Upper lobe of left lung (tissue), 6 donors: ENCODE data around the gene LTBP1. TPM values are rescaled to one million over a fixed set of nuclear protein-coding genes. Genes with fewer than 3 reads are reported as not detected.

Experiments used
- ATAC-seq, 2 donors: fragments of 200-7000 bp; cut with Tn5 transposase; one replicate each; pipeline ENCODE4 v1.9.1; 2022; ENCODE audit warnings: mild to moderate bottlenecking in 2 of 2, moderate library complexity in 2 of 2; ENCODE audit not compliant: low FRiP score in 2 of 2
- DNase-seq, 2 donors: peaks; one replicate each; pipeline ENCODE4 v3.0.0-alpha.2; 2019 to 2020
- H3K27ac ChIP-seq, 4 donors: fragments of 200-600 bp; sonication (generic); one replicate each; pipeline ENCODE4 v1.5.1; 2016 to 2019
- H3K27me3 ChIP-seq, 4 donors: fragments of 200-600 bp; sonication (generic); one replicate each; pipeline ENCODE4 v1.5.1; 2017 to 2019
- H3K36me3 ChIP-seq, 4 donors: fragments of 200-600 bp; sonication (generic); one replicate each; pipeline ENCODE4 v1.5.1; 2016 to 2019
- H3K4me1 ChIP-seq, 4 donors: fragments of 200-600 bp; sonication (generic); one replicate each; pipeline ENCODE4 v1.5.1; 2018 to 2019
- H3K4me3 ChIP-seq, 4 donors: fragments of 200-600 bp; sonication (generic); one replicate each; pipeline ENCODE4 v1.5.1; 2017 to 2019; ENCODE audit warnings: mild to moderate bottlenecking in 2 of 4, moderate library complexity in 1 of 4
- H3K9me3 ChIP-seq, 4 donors: fragments of 200-600 bp; sonication (generic); one replicate each; pipeline ENCODE4 v1.5.1; 2018 to 2019
- CTCF ChIP-seq, 6 experiments: fragments of 450-650 bp in 4 of 6; fragments of 200-600 bp in 2 of 6; sonication (generic) in 2 of 6; IDR thresholded peaks; one replicate each; pipeline ENCODE4 v1.5.1; 2016 to 2019; ENCODE audit warnings: antibody characterized with exemption in 6 of 6
- EP300 ChIP-seq, 4 donors: sonication (generic); formaldehyde crosslinking; IDR thresholded peaks; one replicate each; pipeline ENCODE4 v1.5.1; 2017; ENCODE audit warnings: antibody characterized with exemption in 4 of 4, control low read depth in 2 of 4
- POLR2A ChIP-seq, 4 donors: fragments of 450-650 bp; IDR thresholded peaks; one replicate each; pipeline ENCODE4 v1.5.1; 2016 to 2017; ENCODE audit warnings: antibody characterized with exemption in 4 of 4, mild to moderate bottlenecking in 2 of 4
- POLR2AphosphoS5 ChIP-seq, 2 donors: sonication (generic); formaldehyde crosslinking; IDR thresholded peaks; one replicate each; pipeline ENCODE4 v1.5.1; 2017; ENCODE audit warnings: antibody characterized with exemption in 2 of 2
- WGBS, 2 donors: methylation state at CpG; one replicate each; pipeline ENCODE4 v1.1.5; 2017 to 2018; 5-methylcytosine and 5-hydroxymethylcytosine counted together
- total RNA-seq, 6 donors: library from RNA; depleted of rRNA in 4 of 6; stranded (reverse); fragments of >200 nt in 4 of 6; gene quantifications; one replicate each; pipeline versions ENCODE4 v1.1.0 to v1.2.1, GENCODE V29; 2016 to 2021
- donor health status: DM: no; HTN: no; CAD: no; lungs with moderate emphysema.
- donor health status: DM: no; HTN: yes; CAD: no; lungs with severe emphysema.

The LTBP1 gene
- total RNA-seq, 6 donors from 2014 or later, result 11.5 to 45.0 (median 27.1) TPM

- H3K27ac ChIP-seq, result no peak overlapping the region
- TF ChIP-seq CTCF (IDR thresholded peaks at IDR 0.05) (no peak), POLR2A (IDR thresholded peaks at IDR 0.05) (no peak), POLR2AphosphoS5 (IDR thresholded peaks at IDR 0.05) (no peak), EP300 (IDR thresholded peaks at IDR 0.05) (no peak)
- H3K9me3 ChIP-seq, result no peaks in the 10 kb centered on the region
- DNase-seq (no peak), ATAC-seq (no peak)
- no peaks in the 10 kb centered on the region for H3K36me3 ChIP-seq
- no peak overlapping the region for H3K4me3 ChIP-seq
- no peaks in the 10 kb centered on the region for H3K4me1 ChIP-seq
- no peaks in the 10 kb centered on the region for H3K27me3 ChIP-seq
- 49 to 59% methylated on average over 4 of the region's 4 CpGs for WGBS, 2 donors
These were observed 43.8 kb upstream of the LTBP1 start for GRCh38 chr2:32902986-32903385.

DNA sequence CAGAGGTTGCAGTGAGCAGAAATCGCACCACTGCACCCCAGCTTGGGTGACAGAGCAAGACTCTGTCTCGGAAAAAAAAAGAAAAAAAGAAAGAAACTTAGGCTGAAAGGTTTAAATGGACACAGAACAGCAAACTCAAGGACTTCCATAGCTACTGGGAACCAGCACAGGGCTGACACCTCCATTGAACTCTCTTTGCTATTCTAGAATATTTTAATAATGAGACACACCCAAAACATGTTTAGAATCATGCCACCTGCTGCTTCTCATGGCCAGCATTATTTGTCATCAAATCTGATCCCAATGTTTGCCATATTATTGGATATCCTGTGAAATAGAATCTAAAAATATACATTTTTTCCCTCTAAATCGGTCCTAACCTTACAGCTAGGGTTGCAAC lies 42.7 kb upstream of the LTBP1 start:
- Histone ChIP-seq H3K27me3 (no peaks in the 10 kb centered on the region), H3K4me3 (no peak overlapping the region), H3K4me1 (no peaks in the 10 kb centered on the region), H3K9me3 (no peaks in the 10 kb centered on the region), H3K27ac (no peak overlapping the region), H3K36me3 (no peaks in the 10 kb centered on the region)
- ATAC-seq (no peak), DNase-seq (no peak)
- WGBS, 2 donors, result 81 to 93% methylated on average over 3 of the region's 3 CpGs
- TF ChIP-seq CTCF (IDR thresholded peaks at IDR 0.05), result no peak
- TF ChIP-seq EP300 (IDR thresholded peaks at IDR 0.05), result no peak
- TF ChIP-seq POLR2A (IDR thresholded peaks at IDR 0.05), result no peak
- TF ChIP-seq POLR2AphosphoS5 (IDR thresholded peaks at IDR 0.05), result no peak

GRCh38 chr2:32904751-32905150 lies 42.0 kb upstream of the LTBP1 start:
- Histone ChIP-seq H3K4me1 (no peaks in the 10 kb centered on the region), H3K36me3 (no peaks in the 10 kb centered on the region), H3K9me3 (no peaks in the 10 kb centered on the region), H3K4me3 (no peak overlapping the region), H3K27ac (no peak overlapping the region), H3K27me3 (no peaks in the 10 kb centered on the region)
- ATAC-seq (no peak), DNase-seq (no peak)
- no peak for TF ChIP-seq CTCF (IDR thresholded peaks at IDR 0.05)
- TF ChIP-seq EP300 (IDR thresholded peaks at IDR 0.05), result no peak
- TF ChIP-seq POLR2AphosphoS5 (IDR thresholded peaks at IDR 0.05), result no peak
- no peak for TF ChIP-seq POLR2A (IDR thresholded peaks at IDR 0.05)
- WGBS, 2 donors, result 77 to 83% methylated on average over 3 of the region's 3 CpGs

GRCh38 chr2:32905270-32905669 lies 41.5 kb upstream of the LTBP1 start:
- H3K27me3 ChIP-seq, result no peaks in the 10 kb centered on the region

More at GRCh38 chr2:32905270-32905669, 41.5 kb upstream of the LTBP1 start:
- no peak for ATAC-seq
- WGBS, 2 donors, result 60 to 68% methylated on average over 3 of the region's 3 CpGs
- Histone ChIP-seq H3K4me1 (no peaks in the 10 kb centered on the region), H3K36me3 (no peaks in the 10 kb centered on the region), H3K9me3 (no peaks in the 10 kb centered on the region), H3K27ac (no peak overlapping the region), H3K4me3 (no peak overlapping the region)
- no peak for DNase-seq
- TF ChIP-seq POLR2A (IDR thresholded peaks at IDR 0.05) (no peak), CTCF (IDR thresholded peaks at IDR 0.05) (no peak), EP300 (IDR thresholded peaks at IDR 0.05) (no peak), POLR2AphosphoS5 (IDR thresholded peaks at IDR 0.05) (no peak)
